ACC112 (cell line): ENCODE results near the gene HS6ST3.

Experiments
- H2AFZ ChIP-seq: fragments of 200-600 bp; sonication (generic); one replicate; pipeline ENCODE4 v1.6.0; 2017; ENCODE audit warnings: antibody characterized with exemption, low read length; ENCODE audit not compliant: unreplicated experiment
- H3K27ac ChIP-seq: fragments of 200-600 bp; sonication (generic); 2 replicates; pipeline ENCODE4 v1.5.1; 2014; ENCODE audit warnings: low read depth, mild to moderate bottlenecking, antibody characterized with exemption, low read length, moderate library complexity
- H3K27me3 ChIP-seq: fragments of 200-600 bp; sonication (generic); 2 replicates; pipeline ENCODE4 v1.6.1; 2014; ENCODE audit warnings: mild to moderate bottlenecking, antibody characterized with exemption, low read length, moderate library complexity, mixed read lengths; ENCODE audit not compliant: insufficient read depth
- H3K36me3 ChIP-seq: fragments of 200-600 bp; sonication (generic); 2 replicates; pipeline ENCODE4 v1.6.1; 2016; ENCODE audit warnings: mild to moderate bottlenecking, antibody characterized with exemption, low read length, moderate library complexity, mixed read lengths; ENCODE audit not compliant: insufficient read depth
- H3K4me1 ChIP-seq: fragments of 200-600 bp; sonication (generic); one replicate; pipeline ENCODE4 v1.6.1; 2016; ENCODE audit warnings: low read length, mixed read lengths; ENCODE audit not compliant: insufficient read depth, unreplicated experiment, control insufficient read depth
- H3K4me3 ChIP-seq: fragments of 200-600 bp; sonication (generic); 2 replicates; pipeline ENCODE4 v1.5.1; 2014; ENCODE audit warnings: mild to moderate bottlenecking, low read depth, low read length
- H3K79me2 ChIP-seq: fragments of 200-600 bp; sonication (generic); one replicate; pipeline ENCODE4 v1.6.0; 2016; ENCODE audit warnings: low read length; ENCODE audit not compliant: control insufficient read depth, unreplicated experiment, insufficient read depth

Gene HS6ST3

DNA sequence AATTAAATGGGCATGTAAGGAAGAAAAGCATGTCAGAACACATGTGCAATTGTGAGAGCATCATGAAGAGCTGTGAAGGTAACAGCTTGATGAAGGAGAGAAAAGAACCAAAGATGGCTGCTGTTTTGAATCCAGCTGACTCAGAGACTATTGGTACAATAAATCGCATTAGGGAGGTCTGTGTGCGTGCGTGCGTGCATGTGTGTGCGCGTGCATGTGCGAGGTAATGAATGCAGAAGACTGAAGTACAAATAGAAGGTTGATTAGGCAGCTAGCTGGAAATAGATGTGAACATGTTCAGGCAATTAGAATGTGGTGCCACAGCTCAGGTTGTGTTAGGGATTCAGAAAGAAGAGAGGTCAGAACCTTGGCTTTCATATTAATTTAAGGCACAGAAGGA, 463.9 kb downstream of the HS6ST3 start:
- Histone ChIP-seq H3K27me3 (no peaks in the 10 kb centered on the region), H3K79me2 (no peaks in the 10 kb centered on the region), H3K4me1 (no peaks in the 10 kb centered on the region), H3K27ac (no peak overlapping the region), H3K4me3 (no peak overlapping the region), H2AFZ (no peak overlapping the region), H3K36me3 (no peaks in the 10 kb centered on the region)

DNA sequence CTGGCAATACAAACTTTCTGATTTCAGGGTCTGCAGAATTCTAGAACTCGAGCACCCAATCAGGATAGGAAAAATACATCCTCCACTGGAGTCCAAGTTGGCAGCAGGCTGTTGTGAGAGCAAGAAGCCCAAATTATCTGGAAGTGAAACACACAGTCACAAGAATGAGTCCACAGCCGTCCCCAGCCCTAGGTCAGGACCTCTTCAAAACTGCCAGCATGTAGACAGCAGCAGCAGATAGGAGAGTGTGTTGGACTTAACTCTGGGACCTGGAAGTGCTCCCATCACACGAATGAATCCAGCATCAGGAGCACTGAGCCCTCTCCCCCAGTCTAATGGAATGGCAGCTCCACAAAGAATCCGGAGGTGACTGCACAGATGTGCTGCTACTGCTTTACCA, 483.7 kb downstream of the HS6ST3 start:
- H3K4me3 ChIP-seq, result no peak overlapping the region
- H3K27ac ChIP-seq, result no peak overlapping the region
- H3K79me2 ChIP-seq, result no peaks in the 10 kb centered on the region
- no peaks in the 10 kb centered on the region for H3K4me1 ChIP-seq
- no peaks in the 10 kb centered on the region for H3K36me3 ChIP-seq
- H3K27me3 ChIP-seq, result no peaks in the 10 kb centered on the region
- no peak overlapping the region for H2AFZ ChIP-seq

DNA sequence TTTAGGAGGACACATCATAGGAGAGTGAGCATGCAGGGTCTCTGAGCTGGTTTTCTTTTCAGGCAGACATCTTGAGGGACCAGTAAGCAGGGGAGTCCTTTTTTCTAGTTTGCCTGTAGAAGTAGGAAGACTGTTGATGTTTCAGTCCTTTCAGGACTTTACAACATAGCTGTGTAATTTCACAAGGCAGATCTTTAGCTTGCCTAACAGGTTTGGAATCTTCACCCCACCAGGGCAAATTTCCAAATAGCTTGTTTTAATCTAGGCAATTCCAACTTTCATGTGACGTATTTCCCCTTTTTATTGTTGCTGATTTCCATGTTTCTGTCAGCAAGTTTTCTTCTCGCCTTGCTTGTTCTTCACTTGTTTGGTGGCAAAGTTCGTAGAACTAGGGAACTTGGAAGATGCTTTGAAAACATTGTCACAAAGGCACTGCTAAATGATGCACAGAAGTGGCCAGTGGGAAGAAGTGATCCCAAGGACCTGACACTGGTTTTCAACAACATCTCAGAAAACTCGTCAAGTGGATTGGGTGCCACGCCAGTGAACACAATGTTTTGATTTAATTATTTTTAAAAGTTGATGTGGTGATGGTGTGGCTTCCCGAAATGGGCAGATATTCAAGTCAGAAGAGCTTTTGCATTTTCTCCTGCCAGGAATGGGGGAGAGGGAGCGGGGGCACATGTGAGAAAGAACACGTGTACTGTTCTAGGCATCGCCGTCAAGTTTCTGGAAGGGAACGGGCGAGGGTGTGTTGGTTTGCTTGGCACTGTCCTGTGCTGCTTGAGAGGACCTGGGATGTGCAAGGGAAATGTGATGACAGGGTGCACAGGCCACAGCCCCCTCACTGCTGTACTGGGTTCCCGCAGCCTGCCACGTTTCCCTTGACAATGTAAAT, 485.8 kb downstream of the HS6ST3 start:
- Histone ChIP-seq H3K27ac (no peak overlapping the region), H3K36me3 (no peaks in the 10 kb centered on the region), H3K79me2 (no peaks in the 10 kb centered on the region), H2AFZ (no peak overlapping the region), H3K4me3 (no peak overlapping the region), H3K4me1 (no peaks in the 10 kb centered on the region), H3K27me3 (no peaks in the 10 kb centered on the region)

DNA sequence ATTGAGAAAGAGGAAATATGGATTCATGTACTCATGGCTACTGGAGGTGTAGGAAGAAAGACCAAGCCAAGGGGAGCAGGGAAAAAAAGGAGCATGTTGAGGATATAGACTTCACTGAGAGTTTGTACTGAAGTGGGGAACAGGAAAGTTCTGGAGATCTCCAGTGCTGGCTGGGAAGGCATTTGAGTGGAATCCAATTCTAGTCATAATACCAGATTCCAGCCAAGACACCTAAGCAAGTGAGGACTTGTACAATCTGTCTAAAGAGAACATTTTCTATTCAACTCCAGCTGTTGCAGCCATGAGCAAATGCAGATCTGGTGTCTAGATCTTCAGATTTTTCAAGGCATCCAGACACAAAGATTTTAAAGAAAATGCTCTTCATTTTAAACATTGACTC, 491.8 kb downstream of the HS6ST3 start:
- H3K4me1 ChIP-seq, result no peaks in the 10 kb centered on the region

DNA sequence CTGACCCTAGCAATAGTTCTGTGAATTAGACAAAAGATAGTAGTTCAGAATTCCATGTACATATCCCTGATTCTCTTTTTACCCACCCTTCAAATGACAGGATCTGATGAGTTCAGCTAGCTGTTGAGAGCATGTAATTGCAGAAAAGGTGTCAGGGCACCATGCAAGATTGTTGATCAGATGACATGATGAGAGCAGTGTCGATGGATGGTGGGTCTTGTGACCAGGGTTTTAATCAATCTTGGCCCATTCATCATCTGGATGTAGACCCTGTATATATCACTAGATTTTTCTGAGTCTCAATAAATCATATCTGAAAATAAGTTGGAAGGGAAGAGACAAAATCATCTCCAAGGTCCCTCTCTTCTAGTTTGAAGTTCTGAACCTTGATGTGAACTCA, 525.3 kb downstream of the HS6ST3 start:
- no peak overlapping the region for H3K27ac ChIP-seq
- no peaks in the 10 kb centered on the region for H3K27me3 ChIP-seq
- no peak overlapping the region for H3K4me3 ChIP-seq
- H3K4me1 ChIP-seq, result no peaks in the 10 kb centered on the region
- no peak overlapping the region for H2AFZ ChIP-seq
- no peaks in the 10 kb centered on the region for H3K79me2 ChIP-seq
- no peaks in the 10 kb centered on the region for H3K36me3 ChIP-seq

More for the DNA sequence above, 491.8 kb downstream of the HS6ST3 start:
- Histone ChIP-seq H3K4me3 (no peak overlapping the region), H3K27me3 (no peaks in the 10 kb centered on the region), H3K79me2 (no peaks in the 10 kb centered on the region), H3K27ac (no peak overlapping the region), H3K36me3 (no peaks in the 10 kb centered on the region), H2AFZ (no peak overlapping the region)

DNA sequence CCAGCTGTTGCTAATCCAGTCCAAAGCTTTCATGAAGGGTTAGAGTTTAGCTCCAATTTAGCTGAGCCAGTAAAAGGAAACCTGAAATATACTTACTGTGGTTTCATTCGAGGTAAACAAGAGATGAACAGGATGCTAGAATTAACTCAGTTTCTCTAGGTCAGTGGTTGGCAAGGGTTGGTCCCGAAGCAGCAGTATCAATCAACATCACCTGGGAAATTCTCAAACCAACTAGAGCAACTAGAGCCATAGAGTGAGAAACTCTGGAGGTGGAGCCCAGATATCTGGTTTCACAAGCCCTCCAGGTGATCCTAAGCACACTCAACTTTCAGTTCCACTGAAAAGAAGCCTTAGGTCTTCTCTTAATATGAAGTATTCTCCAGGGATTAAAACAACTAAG, 527.6 kb downstream of the HS6ST3 start:
- no peak overlapping the region for H2AFZ ChIP-seq
- H3K79me2 ChIP-seq, result no peaks in the 10 kb centered on the region
- no peaks in the 10 kb centered on the region for H3K27me3 ChIP-seq
- no peak overlapping the region for H3K27ac ChIP-seq
- H3K4me1 ChIP-seq, result no peaks in the 10 kb centered on the region
- no peaks in the 10 kb centered on the region for H3K36me3 ChIP-seq
- no peak overlapping the region for H3K4me3 ChIP-seq

DNA sequence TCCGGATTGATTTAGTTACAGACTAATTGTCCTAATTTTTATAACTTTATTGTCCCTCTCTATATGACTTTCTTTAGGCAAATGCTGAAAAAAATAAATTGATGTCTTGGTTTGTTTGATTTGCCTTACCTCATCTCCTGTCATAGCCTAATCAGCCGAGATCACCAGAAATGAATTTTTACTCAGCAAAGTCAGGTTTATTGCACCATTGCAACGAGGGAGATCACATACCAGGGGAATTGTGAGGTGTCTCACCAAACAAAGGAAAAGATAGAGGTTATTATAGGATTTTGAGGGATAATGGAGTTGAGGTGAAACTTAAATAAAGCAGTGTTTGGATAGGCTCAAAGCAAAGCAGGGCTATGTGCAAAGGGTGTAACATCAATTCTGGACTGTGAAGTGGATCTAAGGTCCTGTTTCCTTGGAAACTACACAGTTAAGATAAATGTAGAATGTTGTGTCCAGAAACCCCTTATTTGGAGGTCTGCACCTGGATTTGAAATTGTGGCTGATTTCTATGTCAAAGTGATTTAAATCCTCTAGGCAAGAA, 531.8 kb downstream of the HS6ST3 start:
- H3K36me3 ChIP-seq, result no peaks in the 10 kb centered on the region
- H3K79me2 ChIP-seq, result no peaks in the 10 kb centered on the region
- H3K4me3 ChIP-seq, result no peak overlapping the region
- no peak overlapping the region for H3K27ac ChIP-seq
- no peak overlapping the region for H2AFZ ChIP-seq
- H3K4me1 ChIP-seq, result no peaks in the 10 kb centered on the region
- no peaks in the 10 kb centered on the region for H3K27me3 ChIP-seq

DNA sequence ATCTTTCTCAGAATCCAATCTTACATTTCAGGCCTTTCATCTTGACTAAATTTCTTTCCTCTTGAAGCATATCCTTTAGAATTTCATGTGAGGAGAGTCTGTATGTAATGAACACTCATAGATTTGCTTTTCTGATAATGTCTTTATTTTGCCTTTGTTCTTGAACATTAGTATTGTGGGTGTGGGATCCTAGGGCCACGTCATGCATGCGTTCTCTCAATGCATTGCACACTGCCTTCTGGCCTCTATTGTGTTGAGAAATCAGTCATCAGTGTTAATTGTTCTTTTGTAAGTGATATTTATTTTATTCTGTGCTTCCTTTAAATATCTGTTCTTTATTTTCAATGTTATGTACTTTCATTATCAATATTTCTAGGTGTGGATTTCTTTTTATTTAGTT, 539.4 kb downstream of the HS6ST3 start:
- Histone ChIP-seq H2AFZ (no peak overlapping the region), H3K4me1 (no peaks in the 10 kb centered on the region), H3K4me3 (no peak overlapping the region), H3K79me2 (no peaks in the 10 kb centered on the region), H3K27ac (no peak overlapping the region), H3K27me3 (no peaks in the 10 kb centered on the region), H3K36me3 (no peaks in the 10 kb centered on the region)

DNA sequence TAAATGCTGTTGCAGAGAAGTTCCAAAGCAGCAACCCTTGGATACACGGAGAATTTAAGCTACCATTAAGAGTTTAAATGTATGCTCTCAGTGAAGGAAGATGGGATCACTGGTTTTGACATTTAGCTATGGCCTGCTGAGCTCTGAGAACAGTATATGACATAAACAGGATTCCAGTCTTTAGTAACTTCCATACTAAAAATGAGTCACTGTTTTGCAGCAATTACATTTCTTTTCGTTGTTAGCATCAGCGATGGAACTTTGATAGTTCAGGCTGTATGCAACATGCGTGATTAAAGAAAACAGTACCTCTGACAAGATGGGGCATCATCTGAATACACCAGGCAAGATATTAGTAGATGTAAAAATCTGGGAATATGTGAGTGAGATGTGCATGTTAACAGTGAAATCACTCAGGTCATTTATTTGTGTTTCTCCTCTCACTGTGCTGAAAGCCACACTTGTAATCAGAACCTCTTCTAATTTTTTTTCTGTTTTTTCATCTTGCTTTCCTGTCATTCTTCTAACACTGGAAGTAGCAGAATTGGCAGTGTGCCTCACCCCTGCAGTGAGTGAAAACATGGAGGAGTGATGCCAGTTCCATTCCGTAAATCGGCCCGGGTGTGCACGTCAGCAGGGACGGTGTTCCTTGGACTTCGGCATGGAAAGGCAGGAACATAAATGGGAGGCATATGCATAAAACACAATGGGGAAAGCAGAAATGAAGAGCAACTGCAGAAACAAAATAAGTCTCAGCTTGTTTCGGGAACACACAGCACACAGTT, 542.8 kb downstream of the HS6ST3 start:
- Histone ChIP-seq H2AFZ (no peak overlapping the region), H3K79me2 (no peaks in the 10 kb centered on the region), H3K4me1 (peaks cover 8% of the 10 kb centered on the region), H3K27me3 (no peaks in the 10 kb centered on the region), H3K27ac (no peak overlapping the region), H3K4me3 (no peak overlapping the region), H3K36me3 (no peaks in the 10 kb centered on the region)

DNA sequence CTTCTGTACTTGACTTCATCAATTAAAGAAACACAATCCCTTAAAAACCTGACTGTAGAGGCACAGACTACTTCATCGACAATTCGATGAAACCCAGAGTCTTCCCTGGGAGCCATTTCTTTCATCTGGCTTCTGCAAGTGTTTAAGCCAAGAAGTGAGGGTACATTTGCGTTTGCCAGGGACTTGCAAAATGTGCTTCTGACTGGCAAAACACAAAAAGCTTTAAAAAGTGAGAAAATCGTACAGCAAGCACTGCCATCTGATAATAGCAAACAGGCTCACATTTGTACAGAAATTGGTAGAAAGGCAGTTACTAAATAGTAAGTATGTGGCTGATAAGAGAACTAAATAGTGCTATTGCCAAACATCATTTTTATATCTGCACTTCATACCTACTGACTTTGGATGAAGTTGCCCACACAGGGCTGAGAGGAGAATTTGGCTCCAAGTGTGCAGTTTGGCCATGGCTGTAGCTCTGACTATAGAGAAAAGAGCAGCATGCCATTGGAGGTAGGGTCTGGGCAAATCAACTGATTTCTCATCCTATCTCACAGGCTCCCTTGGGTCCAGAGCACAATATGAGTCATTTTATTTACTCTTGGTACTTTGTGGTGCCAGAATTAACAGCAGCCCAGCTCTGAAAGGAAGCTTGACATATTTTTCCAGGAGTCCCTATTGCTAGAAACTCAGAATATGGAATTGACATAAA, 546.2 kb downstream of the HS6ST3 start:
- Histone ChIP-seq H3K4me3 (no peak overlapping the region), H3K36me3 (no peaks in the 10 kb centered on the region), H2AFZ (no peak overlapping the region), H3K4me1 (peaks cover 8% of the 10 kb centered on the region), H3K79me2 (no peaks in the 10 kb centered on the region), H3K27me3 (no peaks in the 10 kb centered on the region), H3K27ac (no peak overlapping the region)
